Skeletal muscle tissue (tissue), 4 donors: ENCODE measurements around the gene WNT8A. TPM values are rescaled to one million over a fixed set of nuclear protein-coding genes. Genes with fewer than 3 reads are reported as not detected.
"Not testable (repeated sequence)": the region's sequence is repeated elsewhere in the genome, so short reads cannot be mapped to it uniquely, and the experiment has no call there.

Experiments
- H3K27ac ChIP-seq: one replicate; pipeline ENCODE4 v1.7.0; 2013; ENCODE audit warnings: mild to moderate bottlenecking, low read depth, low read length, inconsistent platforms
- H3K27me3 ChIP-seq, 3 donors: one replicate each; pipeline ENCODE4 v1.7.0; 2013; ENCODE audit warnings: low read length in 3 of 3; ENCODE audit not compliant: control insufficient read depth in 3 of 3, insufficient read depth in 3 of 3
- H3K36me3 ChIP-seq, 3 donors: one replicate each; pipeline ENCODE4 v1.7.0; 2013; ENCODE audit warnings: low read length in 3 of 3; ENCODE audit not compliant: control insufficient read depth in 3 of 3, insufficient read depth in 3 of 3
- H3K4me1 ChIP-seq, 3 donors: one replicate each; pipeline ENCODE4 v1.7.0; 2013; ENCODE audit warnings: low read length in 3 of 3, mild to moderate bottlenecking in 3 of 3; ENCODE audit not compliant: control insufficient read depth in 3 of 3, insufficient read depth in 3 of 3
- H3K4me3 ChIP-seq, 3 donors: one replicate each; pipeline ENCODE4 v1.7.0; 2013; ENCODE audit warnings: low read length in 3 of 3
- H3K9ac ChIP-seq, 3 donors: one replicate each; pipeline ENCODE4 v1.7.0; 2013; ENCODE audit warnings: low read length in 3 of 3, mild to moderate bottlenecking in 3 of 3, moderate library complexity in 2 of 3, low read depth in 1 of 3
- H3K9me3 ChIP-seq, 3 donors: one replicate each; pipeline ENCODE4 v1.7.0; 2013; ENCODE audit warnings: low read length in 3 of 3; ENCODE audit not compliant: control insufficient read depth in 3 of 3
- total RNA-seq: library from RNA; depleted of rRNA; stranded (reverse); fragments of >200 nt; gene quantifications from one replicate; pipeline ENCODE4 v1.2.3, GENCODE V29; 2014
- donor health status: Osteomylitis.

WNT8A gene
- total RNA-seq = not detected

GRCh38 chr5:138083702-138084101 lies at the start of gene WNT8A:
Gene WNT8A, plus strand, starts transcription at chr5:138084033. Its CDS starts 95 bp downstream, at chr5:138084128.
- Histone ChIP-seq H3K9ac (no peak within 1 kb of the TSS), H3K27me3 (no peaks in the 10 kb centered on the region), H3K4me1 (no peaks in the 10 kb centered on the region), H3K4me3 (no peak within 1 kb of the TSS), H3K36me3 (no peaks in the 10 kb centered on the region), H3K27ac (no peak within 1 kb of the TSS), H3K9me3 (no peaks in the 10 kb centered on the region)

GRCh38 chr5:138035605-138036537 lies 48.0 kb upstream of the WNT8A start:
- H3K9me3 ChIP-seq = no peaks in the 10 kb centered on the region
- no peaks in the 10 kb centered on the region for H3K27me3 ChIP-seq
- H3K27ac ChIP-seq = no peak overlapping the region
- peak overlapping the region in 1 of 3 donors; percentile 65 for H3K9ac ChIP-seq
- H3K4me1 ChIP-seq = peaks cover 13 to 28% (median 14%) of the 10 kb centered on the region in 3 donors
- H3K4me3 ChIP-seq = no peak overlapping the region
- no peaks in the 10 kb centered on the region for H3K36me3 ChIP-seq

- peaks cover under 1 to 15% (median 5%) of the 10 kb centered on the region in 3 donors for H3K4me1 ChIP-seq
- H3K36me3 ChIP-seq = no peaks in the 10 kb centered on the region
- H3K9me3 ChIP-seq = no peaks in the 10 kb centered on the region
- H3K4me3 ChIP-seq = no peak overlapping the region
- no peak overlapping the region for H3K9ac ChIP-seq
- no peak overlapping the region for H3K27ac ChIP-seq
- H3K27me3 ChIP-seq = no peaks in the 10 kb centered on the region
Observed at GRCh38 chr5:138037271-138037670, 46.6 kb upstream of the WNT8A start.

- H3K4me1 ChIP-seq = peaks cover 0 to 14% (median 5%) of the 10 kb centered on the region in 3 donors
Observed at GRCh38 chr5:138037907-138038633, 45.8 kb upstream of the WNT8A start.

GRCh38 chr5:138038826-138039225 lies 45.0 kb upstream of the WNT8A start:
- H3K27ac ChIP-seq = no peak overlapping the region
- H3K4me1 ChIP-seq = peaks cover 0 to 8% (median 0%) of the 10 kb centered on the region in 3 donors
- no peak overlapping the region for H3K4me3 ChIP-seq
- no peak overlapping the region for H3K9ac ChIP-seq
- H3K36me3 ChIP-seq = no peaks in the 10 kb centered on the region
- H3K27me3 ChIP-seq = no peaks in the 10 kb centered on the region
- H3K9me3 ChIP-seq = no peaks in the 10 kb centered on the region

More at GRCh38 chr5:138037907-138038633, 45.8 kb upstream of the WNT8A start:
- Histone ChIP-seq H3K36me3 (no peaks in the 10 kb centered on the region), H3K27ac (no peak overlapping the region), H3K9me3 (no peaks in the 10 kb centered on the region), H3K27me3 (no peaks in the 10 kb centered on the region), H3K9ac (no peak overlapping the region), H3K4me3 (no peak overlapping the region)

GRCh38 chr5:138045283-138045682 lies 38.5 kb upstream of the WNT8A start:
- not testable (repeated sequence) for H3K9ac ChIP-seq, H3K27ac ChIP-seq, H3K4me3 ChIP-seq, H3K27me3 ChIP-seq, H3K4me1 ChIP-seq, H3K36me3 ChIP-seq, H3K9me3 ChIP-seq

- Histone ChIP-seq H3K4me1 (no peaks in the 10 kb centered on the region), H3K9me3 (no peaks in the 10 kb centered on the region), H3K27ac (no peak overlapping the region), H3K27me3 (peaks cover 4 to 8% (median 5%) of the 10 kb centered on the region in 3 donors), H3K36me3 (no peaks in the 10 kb centered on the region), H3K9ac (no peak overlapping the region), H3K4me3 (no peak overlapping the region)
Observed at GRCh38 chr5:138051441-138052296, 32.2 kb upstream of the WNT8A start.

GRCh38 chr5:138052718-138053117 lies 31.1 kb upstream of the WNT8A start:
- not testable (repeated sequence) for H3K9me3 ChIP-seq, H3K4me1 ChIP-seq, H3K36me3 ChIP-seq, H3K9ac ChIP-seq, H3K27me3 ChIP-seq, H3K4me3 ChIP-seq, H3K27ac ChIP-seq

- Histone ChIP-seq H3K36me3 (no peaks in the 10 kb centered on the region), H3K4me3 (no peak overlapping the region), H3K27me3 (peaks cover 4 to 8% (median 5%) of the 10 kb centered on the region in 3 donors), H3K9ac (no peak overlapping the region), H3K9me3 (no peaks in the 10 kb centered on the region), H3K27ac (no peak overlapping the region), H3K4me1 (no peaks in the 10 kb centered on the region)
Observed at GRCh38 chr5:138053554-138053953, 30.3 kb upstream of the WNT8A start.
